HG03025 (cell line): ENCODE data around the gene CORO2A.

ENCODE experiments used
- ATAC-seq: cut with Tn5 transposase; IDR thresholded peaks from one replicate; pipeline ENCODE4 v1.9.1; 2021; ENCODE audit warnings: mild to moderate bottlenecking, moderate library complexity; ENCODE audit not compliant: unreplicated experiment, low FRiP score

CORO2A gene

GRCh38 chr9:98192503-98193335 lies at the start of gene CORO2A:
Gene CORO2A (minus strand): TSS chr9:98192637. CDS start chr9:98157660, 34,977 bp downstream.
- peak; percentile 54 for ATAC-seq

- ATAC-seq, result no peak
Measured at GRCh38 chr9:98241357-98242300, 49.2 kb upstream of the CORO2A start.

- no peak for ATAC-seq
Measured at GRCh38 chr9:98240475-98240874, 48.0 kb upstream of the CORO2A start.

- ATAC-seq, result no peak
Measured at GRCh38 chr9:98236901-98237487, 44.6 kb upstream of the CORO2A start.

- no peak for ATAC-seq
Measured at GRCh38 chr9:98235126-98235525, 42.7 kb upstream of the CORO2A start.

GRCh38 chr9:98234245-98234825 lies 41.9 kb upstream of the CORO2A start:
- no peak for ATAC-seq

- ATAC-seq, result no peak
Measured at GRCh38 chr9:98232926-98233325, 40.5 kb upstream of the CORO2A start.

GRCh38 chr9:98231770-98232478 lies 39.5 kb upstream of the CORO2A start:
- no peak for ATAC-seq

GRCh38 chr9:98230789-98231188 lies 38.4 kb upstream of the CORO2A start:
- no peak for ATAC-seq

- no peak for ATAC-seq
Measured at GRCh38 chr9:98230304-98230703, 37.9 kb upstream of the CORO2A start.

- no peak for ATAC-seq
Measured at GRCh38 chr9:98229620-98230019, 37.2 kb upstream of the CORO2A start.

GRCh38 chr9:98229090-98229395 lies 36.6 kb upstream of the CORO2A start:
- ATAC-seq, result no peak

- ATAC-seq, result no peak
Measured at GRCh38 chr9:98228392-98229089, 36.1 kb upstream of the CORO2A start.

GRCh38 chr9:98227883-98228282 lies 35.4 kb upstream of the CORO2A start:
- no peak for ATAC-seq

GRCh38 chr9:98226957-98227356 lies 34.5 kb upstream of the CORO2A start:
- ATAC-seq, result no peak

GRCh38 chr9:98226516-98226915 lies 34.1 kb upstream of the CORO2A start:
- ATAC-seq, result no peak

GRCh38 chr9:98225015-98225442 lies 32.6 kb upstream of the CORO2A start:
- ATAC-seq, result no peak

- ATAC-seq, result no peak
Measured at GRCh38 chr9:98222885-98223691, 30.7 kb upstream of the CORO2A start.

- no peak for ATAC-seq
Measured at GRCh38 chr9:98220911-98221310, 28.5 kb upstream of the CORO2A start.
